GM19463 (cell line): ENCODE results near the gene PRMT2.

Source experiments
- ATAC-seq: cut with Tn5 transposase; IDR thresholded peaks from one replicate; pipeline ENCODE4 v1.9.1; 2021; ENCODE audit warnings: mild to moderate bottlenecking, moderate library complexity; ENCODE audit not compliant: unreplicated experiment

The PRMT2 gene

GRCh38 chr21:46639489-46640386 is 4.3 kb downstream of the PRMT2 start:
- no peak for ATAC-seq

- ATAC-seq = no peak
These were observed 6.2 kb downstream of the PRMT2 start for GRCh38 chr21:46641656-46642055.

GRCh38 chr21:46643379-46644177 is 8.1 kb downstream of the PRMT2 start:
- no peak for ATAC-seq

GRCh38 chr21:46645840-46646239 is 10.4 kb downstream of the PRMT2 start:
- no peak for ATAC-seq

- ATAC-seq = no peak
These were observed 11.2 kb downstream of the PRMT2 start for GRCh38 chr21:46646541-46647154.

- ATAC-seq = no peak
These were observed 13.1 kb downstream of the PRMT2 start for GRCh38 chr21:46648539-46648938.

- ATAC-seq = no peak
These were observed 13.9 kb downstream of the PRMT2 start for GRCh38 chr21:46649356-46649755.

- ATAC-seq = no peak
These were observed 15.1 kb downstream of the PRMT2 start for GRCh38 chr21:46650476-46651098.

- no peak for ATAC-seq
These were observed 15.6 kb downstream of the PRMT2 start for GRCh38 chr21:46651121-46651520.

- ATAC-seq = no peak
These were observed 19.8 kb downstream of the PRMT2 start for GRCh38 chr21:46655230-46655629.

- ATAC-seq = no peak
These were observed 21.3 kb downstream of the PRMT2 start for GRCh38 chr21:46656820-46657219.

- ATAC-seq = no peak
These were observed 25.0 kb downstream of the PRMT2 start for GRCh38 chr21:46660505-46660904.

GRCh38 chr21:46661211-46661625 is 25.7 kb downstream of the PRMT2 start:
- no peak for ATAC-seq

- ATAC-seq = no peak
These were observed 26.3 kb downstream of the PRMT2 start for GRCh38 chr21:46661642-46662366.

GRCh38 chr21:46662367-46662654 is 26.8 kb downstream of the PRMT2 start:
- ATAC-seq = no peak

- no peak for ATAC-seq
These were observed 27.5 kb downstream of the PRMT2 start for GRCh38 chr21:46662765-46663500.

- ATAC-seq = no peak
These were observed 28.3 kb downstream of the PRMT2 start for GRCh38 chr21:46663754-46664153.

- ATAC-seq = no peak
These were observed 29.0 kb downstream of the PRMT2 start for GRCh38 chr21:46664316-46664995.

- no peak for ATAC-seq
These were observed 30.1 kb downstream of the PRMT2 start for GRCh38 chr21:46665566-46665965.
